Tibial nerve (tissue), 4 donors: ENCODE measurements around the gene DGUOK. TPM values are rescaled to one million over a fixed set of nuclear protein-coding genes. Genes with fewer than 3 reads are reported as not detected.

Source experiments
- DNase-seq, 2 donors: peaks; one replicate each; pipeline ENCODE4 v3.0.0-alpha.2; 2019; ENCODE audit warnings: low spot score in 2 of 2
- H3K27ac ChIP-seq, 4 donors: fragments of 200-600 bp; sonication (generic) in 3 of 4; one replicate each; pipeline ENCODE4 v1.5.1; 2017 to 2019; ENCODE audit warnings: mild to moderate bottlenecking in 1 of 4
- H3K27me3 ChIP-seq, 2 donors: fragments of 200-600 bp; sonication (generic) in 1 of 2; one replicate each; pipeline versions ENCODE4 v1.5.1 to v1.6.0; 2017 to 2019
- H3K36me3 ChIP-seq, 3 donors: fragments of 200-600 bp; sonication (generic); one replicate each; pipeline ENCODE4 v1.5.1; 2018 to 2019
- H3K4me1 ChIP-seq, 4 donors: fragments of 200-600 bp; sonication (generic) in 3 of 4; one replicate each; pipeline ENCODE4 v1.5.1; 2017 to 2019
- H3K4me3 ChIP-seq, 4 donors: fragments of 200-600 bp; sonication (generic) in 3 of 4; one replicate each; pipeline ENCODE4 v1.5.1; 2017 to 2019; ENCODE audit warnings: mild to moderate bottlenecking in 1 of 4, moderate library complexity in 1 of 4
- H3K9me3 ChIP-seq, 4 donors: fragments of 200-600 bp; sonication (generic) in 3 of 4; one replicate each; pipeline ENCODE4 v1.5.1; 2017 to 2019
- EP300 ChIP-seq, 2 donors: sonication (generic); formaldehyde crosslinking; IDR thresholded peaks; one replicate each; pipeline ENCODE4 v1.6.1; 2017; ENCODE audit warnings: antibody characterized with exemption in 2 of 2, mild to moderate bottlenecking in 1 of 2
- POLR2A ChIP-seq, 2 donors: fragments of 450-650 bp; IDR thresholded peaks; one replicate each; pipeline ENCODE4 v1.6.1; 2017; ENCODE audit warnings: antibody characterized with exemption in 2 of 2, mild to moderate bottlenecking in 2 of 2, moderate library complexity in 2 of 2
- WGBS, 2 donors: methylation state at CpG; one replicate each; pipeline ENCODE4 v1.1.5; 2018; 5-methylcytosine and 5-hydroxymethylcytosine counted together
- total RNA-seq, 4 donors: library from RNA; depleted of rRNA; stranded (reverse); fragments of >200 nt; gene quantifications; one replicate each; pipeline ENCODE4 v1.1.0, GENCODE V29; 2016
- TF ChIP-seq, protein P1 (sequence below), 5 experiments: fragments of 200-600 bp in 3 of 5; fragments of 450-650 bp in 2 of 5; sonication (generic) in 3 of 5; IDR thresholded peaks; one replicate each; pipeline ENCODE4 v1.5.1; 2016 to 2019; ENCODE audit warnings: antibody characterized with exemption in 5 of 5, mild to moderate bottlenecking in 3 of 5, moderate library complexity in 2 of 5

DGUOK gene
- total RNA-seq, 4 donors from 2014 or later, result 36.9 to 63.9 (median 44.0) TPM

DNA sequence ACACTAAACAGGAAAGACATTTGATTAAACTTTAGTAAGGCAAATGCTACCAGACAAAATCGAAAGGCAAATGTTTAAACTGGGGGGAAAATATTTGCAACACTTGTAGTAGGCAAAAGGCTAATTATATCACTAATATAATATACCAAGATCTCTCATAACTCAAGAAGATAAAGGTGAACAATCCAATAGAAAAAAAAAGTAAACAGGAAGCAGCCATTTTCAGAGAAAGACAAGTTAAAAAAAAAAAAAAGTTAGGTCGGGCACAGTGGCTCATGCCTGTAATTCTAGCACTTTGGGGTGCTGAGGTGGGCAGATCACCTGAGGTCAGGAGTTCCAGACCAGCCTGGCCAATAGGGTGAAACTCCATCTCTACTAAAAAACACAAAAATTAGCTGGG is 38.3 kb upstream of the DGUOK start:
- Histone ChIP-seq H3K4me1 (no peaks in the 10 kb centered on the region), H3K27ac (no peak overlapping the region), H3K9me3 (no peaks in the 10 kb centered on the region), H3K4me3 (no peak overlapping the region), H3K27me3 (peaks cover 0 to 3% of the 10 kb centered on the region in 2 donors), H3K36me3 (no peaks in the 10 kb centered on the region)
- no peak for DNase-seq
- TF ChIP-seq POLR2A (IDR thresholded peaks at IDR 0.05), result no peak
- no peak for TF ChIP-seq EP300 (IDR thresholded peaks at IDR 0.05)
- TF ChIP-seq, protein P1, sequence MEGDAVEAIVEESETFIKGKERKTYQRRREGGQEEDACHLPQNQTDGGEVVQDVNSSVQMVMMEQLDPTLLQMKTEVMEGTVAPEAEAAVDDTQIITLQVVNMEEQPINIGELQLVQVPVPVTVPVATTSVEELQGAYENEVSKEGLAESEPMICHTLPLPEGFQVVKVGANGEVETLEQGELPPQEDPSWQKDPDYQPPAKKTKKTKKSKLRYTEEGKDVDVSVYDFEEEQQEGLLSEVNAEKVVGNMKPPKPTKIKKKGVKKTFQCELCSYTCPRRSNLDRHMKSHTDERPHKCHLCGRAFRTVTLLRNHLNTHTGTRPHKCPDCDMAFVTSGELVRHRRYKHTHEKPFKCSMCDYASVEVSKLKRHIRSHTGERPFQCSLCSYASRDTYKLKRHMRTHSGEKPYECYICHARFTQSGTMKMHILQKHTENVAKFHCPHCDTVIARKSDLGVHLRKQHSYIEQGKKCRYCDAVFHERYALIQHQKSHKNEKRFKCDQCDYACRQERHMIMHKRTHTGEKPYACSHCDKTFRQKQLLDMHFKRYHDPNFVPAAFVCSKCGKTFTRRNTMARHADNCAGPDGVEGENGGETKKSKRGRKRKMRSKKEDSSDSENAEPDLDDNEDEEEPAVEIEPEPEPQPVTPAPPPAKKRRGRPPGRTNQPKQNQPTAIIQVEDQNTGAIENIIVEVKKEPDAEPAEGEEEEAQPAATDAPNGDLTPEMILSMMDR (IDR thresholded peaks at IDR 0.05), result no peak
- 73 to 75% methylated on average over 2 of the region's 2 CpGs for WGBS, 2 donors

DNA sequence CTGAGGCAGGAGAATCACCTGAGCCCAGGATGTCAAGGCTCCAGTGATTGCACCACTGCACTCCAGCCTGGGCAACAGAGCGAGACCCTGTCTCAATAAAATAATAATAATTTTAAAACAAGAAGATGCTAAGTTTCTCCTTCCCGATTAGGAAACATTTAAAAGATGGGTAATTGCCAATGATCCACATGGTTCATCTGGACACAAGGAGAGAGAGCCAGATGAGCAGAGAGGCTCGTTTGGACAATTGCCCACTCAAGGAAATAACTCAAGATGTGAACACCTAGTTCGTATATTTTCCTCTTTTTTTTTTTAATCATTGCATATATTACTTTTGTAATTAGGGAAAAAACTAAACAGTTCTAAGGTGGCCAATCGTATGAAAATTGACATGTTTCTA is 37.5 kb upstream of the DGUOK start:
- WGBS, 2 donors, result 75 to 78% methylated on average over 5 of the region's 5 CpGs
- Histone ChIP-seq H3K4me3 (no peak overlapping the region), H3K9me3 (no peaks in the 10 kb centered on the region), H3K27ac (no peak overlapping the region), H3K4me1 (no peaks in the 10 kb centered on the region), H3K36me3 (no peaks in the 10 kb centered on the region), H3K27me3 (no peaks in the 10 kb centered on the region)
- no peak for DNase-seq
- TF ChIP-seq EP300 (IDR thresholded peaks at IDR 0.05), result no peak

DNA sequence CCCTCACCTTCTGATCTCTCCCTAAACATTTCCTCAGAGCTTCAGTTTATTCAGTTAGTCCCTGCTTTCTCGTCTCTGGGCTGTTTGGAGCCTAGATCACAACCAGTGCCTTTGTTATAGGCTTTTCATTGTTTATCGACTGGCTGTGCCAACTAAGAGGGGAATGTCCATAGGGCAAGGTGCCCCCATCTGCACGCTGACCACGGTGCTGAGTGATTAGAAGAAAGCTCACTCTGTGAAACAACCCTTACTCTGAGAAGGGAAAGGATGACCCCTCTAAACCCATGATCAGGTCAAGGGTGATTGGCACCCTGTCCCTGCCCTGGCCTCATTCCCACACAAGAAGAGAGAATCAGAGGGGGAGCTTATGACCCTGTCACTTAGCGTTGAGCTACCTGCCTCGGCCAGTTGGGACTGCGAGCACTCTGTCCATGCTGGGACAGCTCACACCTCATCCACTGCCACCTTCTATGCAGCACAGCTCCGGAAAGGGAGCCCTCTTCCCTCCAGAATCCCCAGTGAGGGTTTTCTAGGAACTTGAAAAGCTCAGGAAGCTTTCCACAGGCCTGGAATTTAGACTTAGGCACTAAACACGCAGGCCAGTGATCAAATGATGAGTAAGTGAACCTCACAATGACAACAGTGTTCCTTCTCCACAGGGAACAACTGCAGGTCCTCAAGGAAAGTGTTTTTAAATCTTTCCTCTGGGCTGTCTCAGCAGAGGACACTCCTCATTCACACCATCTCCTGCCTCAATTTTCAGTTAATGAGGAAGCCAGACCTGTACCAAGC is 36.2 kb upstream of the DGUOK start:
- H3K4me3 ChIP-seq, result no peak overlapping the region
- H3K36me3 ChIP-seq, result no peaks in the 10 kb centered on the region
- no peaks in the 10 kb centered on the region for H3K4me1 ChIP-seq
- no peaks in the 10 kb centered on the region for H3K27me3 ChIP-seq
- WGBS, 2 donors, result 42 to 59% methylated on average over 9 of the region's 9 CpGs
- TF ChIP-seq POLR2A (IDR thresholded peaks at IDR 0.05) (no peak), EP300 (IDR thresholded peaks at IDR 0.05) (no peak)
- TF ChIP-seq, protein P1 (IDR thresholded peaks at IDR 0.05), result no peak
- H3K9me3 ChIP-seq, result no peaks in the 10 kb centered on the region
- H3K27ac ChIP-seq, result no peak overlapping the region
- DNase-seq, result no peak

DNA sequence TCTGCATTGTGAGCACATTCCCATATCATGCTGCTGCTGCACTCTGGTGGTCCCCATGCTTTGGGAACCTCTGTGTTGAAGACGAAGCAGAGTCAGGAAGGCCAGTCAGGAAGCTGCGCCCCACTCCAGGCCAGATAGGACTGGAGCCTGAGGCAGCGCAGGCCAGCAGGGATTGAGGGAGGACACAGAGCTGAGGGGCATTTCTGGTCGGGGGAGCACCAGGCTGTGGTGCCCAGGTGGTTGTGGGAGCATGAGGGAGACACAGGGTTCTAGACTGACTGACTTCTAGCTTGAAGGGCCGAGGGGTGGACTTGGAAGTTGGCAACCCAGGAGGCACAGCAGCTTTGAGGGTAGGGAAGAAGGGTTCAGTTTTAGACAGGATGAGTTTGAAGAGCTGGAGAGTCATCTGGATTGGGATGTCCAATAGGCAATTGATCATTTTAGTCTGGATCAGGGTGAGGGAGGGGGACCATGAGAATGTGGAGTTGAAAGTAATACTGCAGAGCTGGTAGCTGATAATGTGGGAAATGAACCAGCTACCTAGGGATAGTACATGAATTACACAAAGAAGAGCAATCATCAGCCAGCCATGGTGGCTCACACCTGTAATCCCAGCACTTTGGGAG is 35.3 kb upstream of the DGUOK start:
- Histone ChIP-seq H3K4me1 (peaks cover 0 to 6% (median 1%) of the 10 kb centered on the region in 4 donors), H3K4me3 (no peak overlapping the region), H3K36me3 (no peaks in the 10 kb centered on the region), H3K27ac (no peak overlapping the region), H3K9me3 (no peaks in the 10 kb centered on the region), H3K27me3 (no peaks in the 10 kb centered on the region)
- TF ChIP-seq EP300 (IDR thresholded peaks at IDR 0.05) (no peak), POLR2A (IDR thresholded peaks at IDR 0.05) (no peak)
- TF ChIP-seq, protein P1 (IDR thresholded peaks at IDR 0.05), result no peak
- WGBS, 2 donors, result 96 to 97% methylated on average over 4 to 5 of the region's 5 CpGs
- no peak for DNase-seq

DNA sequence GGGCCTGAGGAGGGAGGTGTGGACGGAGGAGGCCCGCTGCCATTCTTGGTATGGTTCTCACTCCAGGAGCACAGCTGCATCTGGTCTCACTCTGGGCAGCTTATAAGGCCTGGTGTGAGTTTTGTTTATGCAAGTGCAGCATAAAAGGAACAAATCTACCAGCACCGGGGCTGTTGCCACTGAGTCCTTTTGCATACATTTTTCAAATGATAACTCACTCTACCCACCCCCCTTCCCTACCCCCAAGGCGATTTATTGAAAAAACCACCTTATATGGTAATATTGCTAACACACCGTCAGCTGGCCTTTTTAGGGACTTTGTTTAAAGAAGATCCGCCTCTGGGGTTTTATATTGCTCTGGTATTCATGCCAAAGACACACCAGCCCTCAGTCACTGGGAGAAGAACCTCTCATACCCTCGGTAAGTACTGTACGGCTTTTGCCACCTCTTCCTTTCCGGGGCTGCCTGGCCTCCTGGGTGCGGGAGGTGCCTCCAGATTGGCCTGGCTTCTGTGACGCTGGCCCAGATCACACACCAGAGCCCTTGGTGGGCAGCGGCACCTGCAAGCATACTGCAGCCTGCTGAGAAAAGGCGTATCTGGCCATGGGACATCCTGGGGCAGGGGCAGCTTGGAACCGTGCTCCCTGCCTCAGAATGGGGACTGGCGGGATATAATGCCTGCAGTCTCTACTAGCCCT is 33.9 kb upstream of the DGUOK start, which contains the start of gene ACTG2:
Gene ACTG2 (plus strand): TSS at position 378 of the 699 bp plus-strand sequence. CDS start 8,304 bp downstream, outside the sequence.
- DNase-seq, result no peak

More for the DNA sequence above, 33.9 kb upstream of the DGUOK start, which contains the start of gene ACTG2:
- no peaks in the 10 kb centered on the region for H3K27me3 ChIP-seq
- peak within 1 kb of the TSS in 1 of 4 donors; percentile 7 for H3K4me3 ChIP-seq
- peak within 1 kb of the TSS in 2 of 4 donors; percentile 2 to 60 for H3K27ac ChIP-seq
- WGBS, 2 donors, result 65 to 72% methylated on average over 14 to 15 of the region's 15 CpGs
- H3K4me1 ChIP-seq, result peaks cover 0 to 17% (median 11%) of the 10 kb centered on the region in 4 donors
- no peaks in the 10 kb centered on the region for H3K9me3 ChIP-seq
- no peaks in the 10 kb centered on the region for H3K36me3 ChIP-seq
- TF ChIP-seq EP300 (IDR thresholded peaks at IDR 0.05) (no peak), POLR2A (IDR thresholded peaks at IDR 0.05) (no peak)
- TF ChIP-seq, protein P1 (IDR thresholded peaks at IDR 0.05), result no peak
